Immature natural killer cell (primary cell): ENCODE data around the gene HLCS. TPM values are rescaled to one million over a fixed set of nuclear protein-coding genes. Genes with fewer than 3 reads are reported as not detected.

Experiments
- DNase-seq, 3 donors: peaks; one replicate each; pipeline ENCODE4 v3.0.0; 2022; ENCODE audit warnings: mixed read lengths in 1 of 3
- H3K27ac Mint-ChIP-seq, 6 donors: one replicate each; pipeline ENCODE4 v1.8.0; 2020; ENCODE audit warnings: mixed read lengths in 6 of 6, mild to moderate bottlenecking in 5 of 6, inconsistent platforms in 4 of 6, moderate library complexity in 3 of 6
- H3K27me3 Mint-ChIP-seq, 3 donors: one replicate each; pipeline ENCODE4 v1.8.0; 2020 to 2021; ENCODE audit warnings: low read depth in 3 of 3, mild to moderate bottlenecking in 3 of 3, mixed read lengths in 3 of 3, moderate library complexity in 3 of 3, inconsistent platforms in 1 of 3
- H3K36me3 Mint-ChIP-seq, 3 donors: one replicate each; pipeline ENCODE4 v1.8.0; 2020; ENCODE audit warnings: mixed read lengths in 3 of 3, inconsistent platforms in 2 of 3, mild to moderate bottlenecking in 2 of 3
- H3K4me1 Mint-ChIP-seq, 2 donors: one replicate each; pipeline ENCODE4 v1.8.0; 2020; ENCODE audit warnings: inconsistent platforms in 2 of 2, mild to moderate bottlenecking in 2 of 2, mixed read lengths in 2 of 2, moderate library complexity in 1 of 2
- H3K4me3 Mint-ChIP-seq, 5 donors: one replicate each; pipeline ENCODE4 v1.8.0; 2020; ENCODE audit warnings: mild to moderate bottlenecking in 5 of 5, mixed read lengths in 5 of 5, inconsistent platforms in 3 of 5, moderate library complexity in 3 of 5
- H3K9me3 Mint-ChIP-seq, 6 donors: one replicate each; pipeline ENCODE4 v1.8.0; 2020; ENCODE audit warnings: mild to moderate bottlenecking in 6 of 6, mixed read lengths in 6 of 6, inconsistent platforms in 4 of 6, moderate library complexity in 3 of 6
- polyA plus RNA-seq, 3 donors: library from polyadenylated mRNA; unstranded; fragments of 300-500 nt; fragmentation: Illumina TruSeq; gene quantifications; one replicate each; pipeline ENCODE4 v1.2.3, GENCODE V29; 2021

HLCS gene
- polyA plus RNA-seq, 3 donors from 2014 or later = 12.6 to 15.7 (median 15.5) TPM

DNA sequence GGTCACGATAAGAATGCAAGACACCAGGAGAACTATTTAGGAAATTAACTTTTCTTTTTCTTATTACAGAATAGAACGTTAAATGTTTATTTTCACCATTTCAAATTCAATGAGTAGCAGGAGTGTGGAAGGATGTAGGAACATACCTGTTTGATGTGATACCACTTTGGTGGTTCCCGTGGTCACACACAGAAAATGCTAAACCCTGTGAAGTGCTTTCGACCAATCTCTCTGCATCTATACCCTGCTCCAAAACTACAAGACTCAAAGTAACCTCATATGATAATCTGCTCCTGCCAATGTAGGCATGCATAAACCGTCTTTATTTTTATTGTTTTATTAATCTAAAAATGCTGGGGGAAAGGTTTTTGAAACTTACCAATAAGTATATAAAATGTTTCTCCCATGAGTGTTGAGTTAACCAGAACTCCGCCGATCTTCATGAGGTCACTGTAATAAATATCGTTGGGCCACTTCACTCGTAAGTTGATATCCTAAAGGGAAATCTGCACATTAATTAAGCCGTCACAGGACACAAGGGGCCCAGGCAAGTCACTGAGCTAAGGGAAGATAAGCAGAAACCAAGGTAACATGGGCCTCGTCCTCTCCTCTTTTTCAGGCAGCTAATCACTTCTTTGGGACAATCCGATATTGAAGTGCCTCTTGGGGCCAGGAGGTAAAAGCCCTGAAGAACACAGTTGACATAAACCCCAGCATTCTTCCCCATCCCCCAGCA is 207.0 kb downstream of the HLCS start:
- H3K27me3 Mint-ChIP-seq = peaks cover 0 to 2% (median 2%) of the 10 kb centered on the region in 3 donors
- no peak overlapping the region for H3K27ac Mint-ChIP-seq
- no peak overlapping the region for H3K4me3 Mint-ChIP-seq
- no peak for DNase-seq
- no peaks in the 10 kb centered on the region for H3K4me1 Mint-ChIP-seq
- no peaks in the 10 kb centered on the region for H3K9me3 Mint-ChIP-seq
- H3K36me3 Mint-ChIP-seq = peaks cover 16 to 37% (median 24%) of the 10 kb centered on the region in 3 donors

DNA sequence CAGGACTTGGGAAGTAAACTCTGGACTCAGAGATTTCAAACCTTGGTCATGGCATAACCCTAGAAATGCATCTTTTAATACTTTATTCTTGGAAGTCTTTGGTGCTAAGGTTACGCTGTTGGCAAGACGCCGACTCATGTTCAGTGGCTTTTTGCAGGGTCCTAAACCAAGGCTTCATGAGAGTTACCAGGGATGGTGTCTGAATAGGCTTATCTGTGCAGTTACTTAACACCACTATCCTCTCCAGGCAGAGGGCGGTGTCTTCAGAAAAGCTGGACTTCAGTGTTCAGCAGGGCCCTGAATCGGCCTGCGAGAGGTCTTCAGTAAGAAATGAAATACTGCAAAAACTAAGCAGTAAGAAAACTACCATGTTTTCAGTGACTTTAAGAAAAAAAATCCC is 209.3 kb downstream of the HLCS start:
- H3K4me3 Mint-ChIP-seq = no peak overlapping the region
- H3K27ac Mint-ChIP-seq = no peak overlapping the region
- peaks cover 32 to 53% (median 37%) of the 10 kb centered on the region in 3 donors for H3K36me3 Mint-ChIP-seq
- DNase-seq = no peak
- no peaks in the 10 kb centered on the region for H3K4me1 Mint-ChIP-seq
- no peaks in the 10 kb centered on the region for H3K9me3 Mint-ChIP-seq
- peaks cover 0 to 2% (median 2%) of the 10 kb centered on the region in 3 donors for H3K27me3 Mint-ChIP-seq

DNA sequence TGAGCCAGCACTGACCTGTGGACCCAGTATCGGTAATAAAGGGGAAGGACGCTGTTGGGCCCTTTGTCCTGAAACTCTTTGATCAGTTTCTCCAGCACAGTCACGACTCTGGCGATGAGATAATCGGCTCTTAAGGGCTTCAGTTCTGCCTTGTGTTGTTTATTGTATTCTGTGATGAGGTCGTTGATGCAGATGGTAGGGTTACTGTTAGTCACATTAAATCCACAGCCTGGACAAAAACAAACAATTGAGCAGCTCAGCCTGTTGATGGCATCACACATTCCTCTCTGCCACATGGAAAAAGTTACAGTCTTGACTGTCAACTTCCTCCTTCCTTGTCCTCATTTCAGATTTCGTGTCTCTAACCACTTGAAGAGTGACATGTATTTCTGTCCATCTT is 209.9 kb downstream of the HLCS start:
- no peak for DNase-seq
- Mint-ChIP-seq H3K4me3 (no peak overlapping the region), H3K9me3 (no peaks in the 10 kb centered on the region), H3K27ac (no peak overlapping the region), H3K4me1 (no peaks in the 10 kb centered on the region), H3K27me3 (peaks cover 0 to 2% (median 2%) of the 10 kb centered on the region in 3 donors), H3K36me3 (peaks cover 32 to 58% (median 43%) of the 10 kb centered on the region in 3 donors)

DNA sequence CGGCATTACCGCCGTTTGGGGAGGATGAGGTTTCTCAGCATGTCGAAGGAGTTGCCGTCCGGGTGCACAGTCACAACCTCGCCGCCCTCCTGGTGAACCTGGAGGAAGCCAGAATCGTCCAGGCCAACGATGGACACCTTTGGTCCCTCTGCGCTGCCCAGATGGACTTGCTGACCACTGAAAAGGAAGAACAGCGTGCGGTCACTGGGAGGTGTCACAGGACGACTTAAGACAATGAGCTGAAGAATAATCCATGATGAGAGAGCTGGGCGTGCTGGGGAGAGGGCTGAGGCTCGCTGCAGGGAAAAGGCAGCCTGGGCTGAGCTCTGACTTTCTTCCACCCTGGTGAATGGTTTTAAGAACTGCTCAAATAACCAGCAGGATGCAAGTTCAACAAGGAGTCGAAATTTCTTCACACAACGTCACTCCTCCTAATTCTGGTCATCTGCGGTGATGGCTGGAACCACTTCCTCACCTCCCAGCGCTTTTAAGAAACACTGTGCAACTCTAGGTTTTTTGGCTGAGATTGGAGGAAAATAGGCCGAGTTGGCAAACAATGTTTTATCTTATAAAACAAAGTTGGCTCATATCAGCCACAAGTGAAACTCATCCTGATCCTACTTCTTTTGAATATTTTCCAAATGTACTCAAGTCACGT is 212.1 kb downstream of the HLCS start:
- no peaks in the 10 kb centered on the region for H3K4me1 Mint-ChIP-seq
- H3K27ac Mint-ChIP-seq = no peak overlapping the region
- H3K4me3 Mint-ChIP-seq = no peak overlapping the region
- H3K27me3 Mint-ChIP-seq = peaks cover 0 to 5% (median under 1%) of the 10 kb centered on the region in 3 donors
- H3K36me3 Mint-ChIP-seq = peaks cover 38 to 67% (median 56%) of the 10 kb centered on the region in 3 donors
- no peak for DNase-seq
- no peaks in the 10 kb centered on the region for H3K9me3 Mint-ChIP-seq

GRCh38 chr21:36753556-36753955 is 212.9 kb downstream of the HLCS start:
- DNase-seq = no peak
- Mint-ChIP-seq H3K27ac (no peak overlapping the region), H3K4me1 (peaks cover 3 to 4% of the 10 kb centered on the region in 2 donors), H3K9me3 (no peaks in the 10 kb centered on the region), H3K27me3 (peaks cover 1 to 13% (median 7%) of the 10 kb centered on the region in 3 donors), H3K36me3 (peaks cover 33 to 66% (median 62%) of the 10 kb centered on the region in 3 donors), H3K4me3 (no peak overlapping the region)

GRCh38 chr21:36751383-36751782 is 215.1 kb downstream of the HLCS start:
- no peaks in the 10 kb centered on the region for H3K9me3 Mint-ChIP-seq
- H3K4me1 Mint-ChIP-seq = peaks cover 17% of the 10 kb centered on the region in 2 donors
- peaks cover 12 to 25% (median 13%) of the 10 kb centered on the region in 3 donors for H3K27me3 Mint-ChIP-seq
- no peak overlapping the region for H3K4me3 Mint-ChIP-seq
- H3K27ac Mint-ChIP-seq = no peak overlapping the region
- DNase-seq = no peak
- peaks cover 40 to 59% (median 57%) of the 10 kb centered on the region in 3 donors for H3K36me3 Mint-ChIP-seq

GRCh38 chr21:36750576-36750959 is 215.9 kb downstream of the HLCS start:
- Mint-ChIP-seq H3K27me3 (peaks cover 13 to 24% (median 15%) of the 10 kb centered on the region in 3 donors), H3K4me3 (no peak overlapping the region), H3K27ac (no peak overlapping the region), H3K36me3 (peaks cover 36 to 54% (median 52%) of the 10 kb centered on the region in 3 donors), H3K4me1 (peaks cover 17 to 19% of the 10 kb centered on the region in 2 donors), H3K9me3 (no peaks in the 10 kb centered on the region)
- no peak for DNase-seq

- Mint-ChIP-seq H3K9me3 (no peaks in the 10 kb centered on the region), H3K27ac (no peak overlapping the region), H3K36me3 (peaks cover 33 to 50% (median 48%) of the 10 kb centered on the region in 3 donors), H3K4me3 (no peak overlapping the region), H3K27me3 (peaks cover 13 to 24% (median 15%) of the 10 kb centered on the region in 3 donors), H3K4me1 (peaks cover 17 to 19% of the 10 kb centered on the region in 2 donors)
- no peak for DNase-seq
These were observed 216.4 kb downstream of the HLCS start for GRCh38 chr21:36749935-36750575.

- H3K36me3 Mint-ChIP-seq = peaks cover 21 to 32% (median 30%) of the 10 kb centered on the region in 3 donors
- peak; percentile 7 to 15 (median 9) for DNase-seq
- peak overlapping the region; percentile 50 to 83 (median 63) for H3K4me3 Mint-ChIP-seq
- H3K27ac Mint-ChIP-seq = no peak overlapping the region
- no peaks in the 10 kb centered on the region for H3K9me3 Mint-ChIP-seq
- peaks cover 17 to 19% of the 10 kb centered on the region in 2 donors for H3K4me1 Mint-ChIP-seq
- peaks cover 13 to 24% (median 15%) of the 10 kb centered on the region in 3 donors for H3K27me3 Mint-ChIP-seq
These were observed 218.6 kb downstream of the HLCS start for GRCh38 chr21:36747815-36748383.

DNA sequence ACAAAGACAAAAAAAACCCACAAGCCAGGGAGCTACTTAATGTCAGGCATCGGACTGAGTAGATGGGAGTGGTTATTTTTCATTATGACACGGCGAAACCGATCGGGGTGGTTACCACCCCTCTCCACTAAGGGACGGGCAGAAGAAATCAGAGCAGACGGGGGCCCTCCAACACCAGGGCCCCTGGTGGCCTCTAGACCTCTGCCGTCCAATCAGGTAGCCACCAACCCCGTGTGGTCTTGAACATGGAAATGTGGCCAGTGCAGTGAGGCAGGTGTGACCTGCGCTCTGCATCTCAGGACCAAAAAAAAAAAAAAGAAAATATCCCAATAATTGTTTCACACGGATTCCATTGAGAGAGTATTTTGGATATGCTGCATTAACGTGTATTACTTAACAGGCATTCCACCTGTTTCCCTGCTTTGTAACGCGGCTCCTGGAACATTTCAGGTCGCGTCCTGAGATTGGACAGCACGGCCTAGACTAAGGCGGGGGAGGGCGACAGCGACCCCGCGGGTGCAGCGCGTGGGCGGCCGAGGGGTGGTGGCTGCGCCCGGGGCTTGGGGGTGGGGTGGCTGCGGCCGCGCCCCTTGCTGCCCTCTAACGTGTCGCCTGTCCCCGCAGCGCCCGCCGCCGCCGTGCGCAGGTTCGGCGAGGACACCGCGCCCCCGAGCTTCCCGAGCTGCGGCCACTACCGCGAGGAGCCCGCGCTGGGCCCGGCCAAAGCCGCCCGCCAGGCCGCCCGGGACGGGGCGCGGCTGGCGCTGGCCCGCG is 219.2 kb downstream of the HLCS start:
- H3K27me3 Mint-ChIP-seq = peaks cover 13 to 24% (median 15%) of the 10 kb centered on the region in 3 donors
- peaks cover 17 to 19% of the 10 kb centered on the region in 2 donors for H3K4me1 Mint-ChIP-seq
- peak overlapping the region; percentile 34 to 82 (median 72) for H3K4me3 Mint-ChIP-seq
- H3K36me3 Mint-ChIP-seq = peaks cover 18 to 27% (median 24%) of the 10 kb centered on the region in 3 donors
- no peak overlapping the region for H3K27ac Mint-ChIP-seq
- H3K9me3 Mint-ChIP-seq = no peaks in the 10 kb centered on the region
- no peak for DNase-seq

- Mint-ChIP-seq H3K36me3 (peaks cover 14 to 16% (median 14%) of the 10 kb centered on the region in 3 donors), H3K27me3 (peaks cover 13 to 24% (median 15%) of the 10 kb centered on the region in 3 donors), H3K4me1 (peaks cover 17 to 19% of the 10 kb centered on the region in 2 donors), H3K27ac (no peak overlapping the region), H3K9me3 (no peaks in the 10 kb centered on the region), H3K4me3 (no peak overlapping the region)
- DNase-seq = no peak
These were observed 221.0 kb downstream of the HLCS start for GRCh38 chr21:36745459-36745858.

GRCh38 chr21:36744560-36745231 is 221.8 kb downstream of the HLCS start:
- H3K9me3 Mint-ChIP-seq = no peaks in the 10 kb centered on the region
- H3K4me3 Mint-ChIP-seq = no peak overlapping the region
- H3K4me1 Mint-ChIP-seq = peaks cover 17 to 19% of the 10 kb centered on the region in 2 donors
- no peak for DNase-seq
- peaks cover 6 to 11% (median 8%) of the 10 kb centered on the region in 3 donors for H3K36me3 Mint-ChIP-seq
- peaks cover 13 to 21% (median 15%) of the 10 kb centered on the region in 3 donors for H3K27me3 Mint-ChIP-seq
- no peak overlapping the region for H3K27ac Mint-ChIP-seq
